CD8-positive, alpha-beta memory T cell (primary cell): ENCODE data around the gene ST3GAL2. TPM values are rescaled to one million over a fixed set of nuclear protein-coding genes. Genes with fewer than 3 reads are reported as not detected.

Source experiments
- CTCF ChIA-PET: fragments of 350-600 bp; sonication (Branson Sonifier 250); formaldehyde crosslinking; loops from one replicate; lab custom pipeline; 2021; ENCODE audit warnings: antibody characterized with exemption; lab: Charles Lee
- POLR2A ChIA-PET: fragments of 350-600 bp; sonication (Branson Sonifier 250); formaldehyde crosslinking; loops from one replicate; lab custom pipeline; 2021; ENCODE audit warnings: antibody characterized with exemption; lab: Charles Lee
- DNase-seq, 5 donors: peaks; one replicate each; pipeline versions ENCODE4 v3.0.0 to v3.0.0-alpha.2; 2020 to 2022; ENCODE audit warnings: mixed read lengths in 1 of 5
- H3K27ac ChIP-seq: one replicate; pipeline ENCODE4 v1.7.0; 2013; ENCODE audit warnings: low read depth, mild to moderate bottlenecking, low read length, moderate library complexity
- H3K27me3 ChIP-seq: 2 replicates; pipeline ENCODE4 v1.7.0; 2013; ENCODE audit warnings: low read length, mild to moderate bottlenecking; ENCODE audit not compliant: insufficient read depth, poor library complexity, severe bottlenecking
- H3K36me3 ChIP-seq: 2 replicates; pipeline ENCODE4 v1.7.0; 2013; ENCODE audit warnings: mild to moderate bottlenecking, low read length, moderate library complexity; ENCODE audit not compliant: insufficient read depth
- H3K4me1 ChIP-seq: 2 replicates; pipeline ENCODE4 v1.7.0; 2013; ENCODE audit warnings: mild to moderate bottlenecking, low read length, moderate library complexity; ENCODE audit not compliant: insufficient read depth
- H3K4me3 ChIP-seq: 2 replicates; pipeline ENCODE4 v1.7.0; 2013; ENCODE audit warnings: mild to moderate bottlenecking, low read length
- H3K9me3 ChIP-seq: 2 replicates; pipeline ENCODE4 v1.7.0; 2013; ENCODE audit warnings: mild to moderate bottlenecking, low read length
- H3K27ac Mint-ChIP-seq, 8 donors: one replicate each; pipeline ENCODE4 v1.8.0; 2020 to 2021; ENCODE audit warnings: mixed read lengths in 8 of 8, mild to moderate bottlenecking in 6 of 8, inconsistent platforms in 3 of 8, moderate library complexity in 3 of 8
- H3K27me3 Mint-ChIP-seq, 2 donors: one replicate each; pipeline ENCODE4 v1.8.0; 2020 to 2021; ENCODE audit warnings: mixed read lengths in 2 of 2, mild to moderate bottlenecking in 1 of 2, moderate library complexity in 1 of 2
- H3K36me3 Mint-ChIP-seq, 3 donors: one replicate each; pipeline ENCODE4 v1.8.0; 2020 to 2021; ENCODE audit warnings: mixed read lengths in 3 of 3, inconsistent platforms in 1 of 3, mild to moderate bottlenecking in 1 of 3
- H3K4me1 Mint-ChIP-seq, 3 donors: one replicate each; pipeline ENCODE4 v1.8.0; 2020 to 2021; ENCODE audit warnings: mixed read lengths in 3 of 3, inconsistent platforms in 1 of 3, mild to moderate bottlenecking in 1 of 3
- H3K4me3 Mint-ChIP-seq, 7 donors: one replicate each; pipeline ENCODE4 v1.8.0; 2020 to 2021; ENCODE audit warnings: mixed read lengths in 7 of 7, mild to moderate bottlenecking in 6 of 7, moderate library complexity in 4 of 7, inconsistent platforms in 2 of 7
- H3K9me3 Mint-ChIP-seq, 5 donors: one replicate each; pipeline ENCODE4 v1.8.0; 2020 to 2022; ENCODE audit warnings: mixed read lengths in 5 of 5, mild to moderate bottlenecking in 3 of 5, moderate library complexity in 2 of 5, inconsistent platforms in 1 of 5
- polyA plus RNA-seq: library from polyadenylated mRNA; unstranded; fragments of 300-500 nt; fragmentation: Illumina TruSeq; gene quantifications from one replicate; pipeline ENCODE4 v1.2.3, GENCODE V29; 2021
- total RNA-seq, 2 experiments: library from RNA; stranded (reverse); gene quantifications; one replicate each; pipeline ENCODE4 v1.2.3, GENCODE V29; 2021

Gene ST3GAL2
- total and polyA plus RNA-seq, 3 experiments from 2014 or later = 20.1 to 24.8 (median 24.2) TPM

GRCh38 chr16:70381604-70382342 is 57.1 kb downstream of the ST3GAL2 start:
- Mint-ChIP-seq H3K9me3 (no peaks in the 10 kb centered on the region), H3K27ac (peak overlapping the region; percentile 85 to 98 (median 92)), H3K4me3 (peak overlapping the region; percentile 92 to 99 (median 96)), H3K27me3 (no peaks in the 10 kb centered on the region), H3K4me1 (peaks cover 18 to 21% (median 19%) of the 10 kb centered on the region in 3 donors), H3K36me3 (peaks cover 0 to 24% (median 4%) of the 10 kb centered on the region in 3 donors)
- no peak for DNase-seq
- Histone ChIP-seq H3K4me1 (peaks cover 16% of the 10 kb centered on the region), H3K27me3 (no peaks in the 10 kb centered on the region), H3K27ac (peak overlapping the region; percentile 25), H3K4me3 (peak overlapping the region; percentile 66), H3K36me3 (peaks cover 3% of the 10 kb centered on the region), H3K9me3 (no peaks in the 10 kb centered on the region)
- CTCF ChIA-PET = interaction anchor here (0.6 to 1.7 kb wide), 7 partner anchors 13 to 272 kb away, joined by 3 to 9 read pairs (median 3); partner anchors contain the start of genes DDX19A, FCSK and ST3GAL2
- POLR2A ChIA-PET = interaction anchor here (0.6 to 3.1 kb wide), 12 partner anchors 10 to 1537 kb away, joined by 3 to 27 read pairs (median 6); partner anchors contain the start of genes AARS1, COG4, DDX19A and DDX19B

- Histone ChIP-seq H3K4me1 (peaks cover 16% of the 10 kb centered on the region), H3K27ac (peak overlapping the region; percentile 25), H3K9me3 (no peaks in the 10 kb centered on the region), H3K4me3 (peak overlapping the region; percentile 66), H3K36me3 (peaks cover 3% of the 10 kb centered on the region), H3K27me3 (no peaks in the 10 kb centered on the region)
- Mint-ChIP-seq H3K36me3 (peaks cover 0 to 27% (median 4%) of the 10 kb centered on the region in 3 donors), H3K27ac (peak overlapping the region; percentile 85 to 98 (median 92)), H3K4me3 (peak overlapping the region; percentile 92 to 99 (median 96)), H3K27me3 (no peaks in the 10 kb centered on the region), H3K4me1 (peaks cover 18 to 23% (median 19%) of the 10 kb centered on the region in 3 donors), H3K9me3 (no peaks in the 10 kb centered on the region)
- DNase-seq = peak; percentile 94 to 97 (median 95)
- CTCF ChIA-PET = interaction anchor here (0.6 to 1.9 kb wide), 13 partner anchors 11 to 273 kb away, joined by 3 to 9 read pairs (median 4); partner anchors contain the start of genes DDX19A, FCSK and ST3GAL2
- POLR2A ChIA-PET = interaction anchor here (0.6 to 3.1 kb wide), 13 partner anchors 9 to 1536 kb away, joined by 3 to 27 read pairs (median 7); partner anchors contain the start of genes AARS1, COG4, DDX19A and DDX19B
These were observed 57.8 kb downstream of the ST3GAL2 start for GRCh38 chr16:70380919-70381603.

DNA sequence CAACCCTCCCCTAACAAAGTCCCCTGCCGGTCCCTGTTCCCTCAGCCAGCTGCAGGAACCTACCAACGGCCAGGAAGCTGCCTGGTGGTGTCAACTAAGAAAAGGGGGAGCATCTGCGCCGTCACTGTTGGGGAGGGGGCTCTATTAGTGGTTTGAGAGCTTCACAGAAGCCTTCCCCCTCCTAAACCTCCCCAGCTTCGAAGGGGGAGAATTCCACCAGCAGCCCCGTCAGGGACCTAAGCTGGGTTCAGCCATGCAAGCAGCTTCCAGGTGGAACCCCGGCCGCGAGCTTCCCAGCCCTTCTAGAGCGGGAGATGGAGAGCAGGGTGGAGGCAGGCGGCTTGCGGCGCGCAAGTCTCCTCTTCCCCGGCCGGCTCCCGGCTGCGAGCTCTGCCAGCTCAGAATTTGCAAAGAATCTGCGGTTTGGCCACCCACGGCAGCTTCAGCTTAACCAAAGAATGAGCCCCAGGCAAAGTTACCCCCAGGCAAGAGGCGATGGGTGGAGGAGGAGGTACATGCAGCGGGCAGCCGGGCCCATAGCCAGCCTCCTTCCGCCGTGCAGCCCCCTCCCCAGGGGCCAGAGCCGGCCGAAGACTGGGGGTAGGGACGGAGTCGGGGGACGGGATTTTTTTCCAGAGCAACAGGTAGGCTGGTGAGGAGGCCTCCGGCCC is 58.5 kb downstream of the ST3GAL2 start:
- H3K36me3 ChIP-seq = peaks cover 7% of the 10 kb centered on the region
- no peaks in the 10 kb centered on the region for H3K9me3 ChIP-seq
- H3K27me3 ChIP-seq = no peaks in the 10 kb centered on the region
- H3K4me1 Mint-ChIP-seq = peaks cover 19 to 25% (median 19%) of the 10 kb centered on the region in 3 donors
- POLR2A ChIA-PET = interaction anchor here (0.5 to 3.1 kb wide), 13 partner anchors 8 to 357 kb away, joined by 3 to 27 read pairs (median 5); partner anchors contain the start of genes AARS1, COG4, DDX19A and DDX19B
- peak overlapping the region; percentile 25 for H3K27ac ChIP-seq
- H3K4me3 ChIP-seq = peak overlapping the region; percentile 66
- no peaks in the 10 kb centered on the region for H3K27me3 Mint-ChIP-seq
- peaks cover 0 to 32% (median 4%) of the 10 kb centered on the region in 3 donors for H3K36me3 Mint-ChIP-seq
- H3K4me3 Mint-ChIP-seq = peak overlapping the region; percentile 91 to 99 (median 96)
- CTCF ChIA-PET = interaction anchor here (0.5 to 1.9 kb wide), 14 partner anchors 11 to 274 kb away, joined by 3 to 9 read pairs (median 4); partner anchors contain the start of genes DDX19A and FCSK
- H3K27ac Mint-ChIP-seq = peak overlapping the region; percentile 72 to 98 (median 86)
- H3K4me1 ChIP-seq = peaks cover 16% of the 10 kb centered on the region
- H3K9me3 Mint-ChIP-seq = no peaks in the 10 kb centered on the region
- peak; percentile 46 to 75 (median 61) for DNase-seq

- Histone ChIP-seq H3K27me3 (no peaks in the 10 kb centered on the region), H3K4me3 (no peak overlapping the region), H3K4me1 (peaks cover 16% of the 10 kb centered on the region), H3K36me3 (peaks cover 6% of the 10 kb centered on the region), H3K27ac (no peak overlapping the region), H3K9me3 (no peaks in the 10 kb centered on the region)
- no peaks in the 10 kb centered on the region for H3K27me3 Mint-ChIP-seq
- peak overlapping the region in 3 of 8 donors; percentile 17 to 29 (median 27) for H3K27ac Mint-ChIP-seq
- peaks cover 19 to 25% (median 21%) of the 10 kb centered on the region in 3 donors for H3K4me1 Mint-ChIP-seq
- H3K4me3 Mint-ChIP-seq = peak overlapping the region; percentile 9 to 99 (median 49)
- peaks cover 0 to 36% (median 2%) of the 10 kb centered on the region in 3 donors for H3K36me3 Mint-ChIP-seq
- ChIA-PET POLR2A (interaction anchor here (0.6 to 1.5 kb wide), 2 partner anchors 25 to 224 kb away, joined by 3 to 4 read pairs; no protein-coding TSS in a partner anchor), CTCF (interaction anchor here (1.1 kb wide), 1 partner anchor 24 kb away, joined by 3 read pairs; no protein-coding TSS in a partner anchor)
- DNase-seq = no peak
- no peaks in the 10 kb centered on the region for H3K9me3 Mint-ChIP-seq
These were observed 59.9 kb downstream of the ST3GAL2 start for GRCh38 chr16:70378869-70379493.

DNA sequence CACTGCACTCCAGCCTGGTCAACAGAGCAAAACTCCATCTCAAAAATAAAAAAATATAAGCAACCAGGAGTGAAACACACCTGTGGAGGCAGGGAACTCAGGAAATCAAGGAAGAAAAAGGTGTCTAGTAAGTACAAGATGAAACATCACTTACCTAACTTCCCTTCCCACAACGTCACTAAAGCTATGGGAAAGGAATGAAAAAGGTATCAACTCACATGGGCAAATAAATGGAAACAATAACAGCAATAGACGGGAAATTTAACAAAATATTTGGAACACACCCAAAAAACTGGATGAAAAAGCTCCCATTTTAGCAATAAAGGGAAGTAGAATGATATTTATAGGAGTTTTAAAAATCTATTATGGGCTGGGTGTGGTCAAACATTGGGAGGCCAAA is 61.1 kb downstream of the ST3GAL2 start:
- CTCF ChIA-PET = interaction anchor here (0.7 kb wide), 1 partner anchor 186 kb away, joined by 3 read pairs; no protein-coding TSS in a partner anchor
- POLR2A ChIA-PET = interaction anchor here (0.7 to 1.1 kb wide), 3 partner anchors 31 to 148 kb away, joined by 3 to 8 read pairs (median 7); partner anchors contain the start of gene ST3GAL2
- Mint-ChIP-seq H3K27ac (peak overlapping the region in 1 of 8 donors; percentile 14), H3K4me3 (peak overlapping the region in 3 of 7 donors; percentile 25 to 78 (median 36)), H3K27me3 (no peaks in the 10 kb centered on the region), H3K36me3 (peaks cover 0 to 38% (median 5%) of the 10 kb centered on the region in 3 donors), H3K9me3 (no peaks in the 10 kb centered on the region), H3K4me1 (peaks cover 19 to 25% (median 21%) of the 10 kb centered on the region in 3 donors)
- Histone ChIP-seq H3K27me3 (no peaks in the 10 kb centered on the region), H3K9me3 (no peaks in the 10 kb centered on the region), H3K4me3 (no peak overlapping the region), H3K27ac (no peak overlapping the region), H3K36me3 (peaks cover 11% of the 10 kb centered on the region), H3K4me1 (peaks cover 16% of the 10 kb centered on the region)
- no peak for DNase-seq

DNA sequence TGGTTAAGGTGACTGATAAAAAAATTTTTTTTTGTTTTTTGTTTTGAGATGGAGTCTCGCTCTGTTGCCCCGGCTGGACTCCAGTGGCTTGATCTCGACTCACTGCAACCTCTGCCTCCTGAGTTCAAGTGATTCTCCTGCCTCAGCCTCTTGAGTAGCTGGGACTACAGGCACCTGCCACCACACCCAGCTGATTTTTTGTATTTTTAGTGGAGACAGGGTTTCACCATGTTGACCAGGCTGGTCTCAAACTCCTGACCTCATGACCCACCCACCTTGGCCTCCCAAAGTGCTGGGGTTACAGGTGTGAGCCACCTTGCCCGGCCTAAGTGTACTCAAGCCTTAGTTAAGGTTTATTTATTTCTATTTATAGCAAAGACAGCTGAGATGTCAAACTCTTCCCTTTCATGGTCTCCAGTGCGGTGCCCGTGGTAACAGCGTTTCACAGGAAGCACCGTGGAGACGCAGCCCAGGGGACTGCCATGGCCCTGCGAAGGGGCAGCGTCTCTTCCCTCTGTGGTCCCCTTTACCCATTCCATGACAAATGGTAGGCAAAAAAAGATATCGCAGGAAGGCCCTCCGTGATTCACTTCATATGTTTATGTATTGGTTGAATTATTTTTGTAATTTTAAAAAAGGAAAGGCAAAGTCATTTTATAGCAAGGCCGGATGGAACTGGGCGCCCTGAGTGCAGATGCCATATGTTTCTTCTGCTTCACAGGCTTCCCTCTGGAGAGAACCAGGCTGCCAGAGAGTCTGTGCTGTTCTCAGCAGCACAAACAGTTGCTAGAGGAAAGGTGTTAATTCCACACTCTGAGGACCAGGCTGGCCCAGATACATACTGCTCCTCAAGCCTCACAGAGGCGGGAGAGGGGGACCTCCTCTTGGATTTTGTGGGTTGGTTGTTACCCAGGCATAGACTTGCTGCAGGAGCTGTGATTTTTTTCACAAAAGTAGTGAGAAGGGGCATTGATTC is 63.0 kb downstream of the ST3GAL2 start:
- POLR2A ChIA-PET = no interaction called here
- Mint-ChIP-seq H3K4me1 (peaks cover 16 to 23% (median 18%) of the 10 kb centered on the region in 3 donors), H3K4me3 (peak overlapping the region in 1 of 7 donors; percentile 24), H3K36me3 (peaks cover 0 to 52% (median 5%) of the 10 kb centered on the region in 3 donors), H3K27me3 (no peaks in the 10 kb centered on the region), H3K27ac (peak overlapping the region in 5 of 8 donors; percentile 29 to 71 (median 42)), H3K9me3 (no peaks in the 10 kb centered on the region)
- Histone ChIP-seq H3K36me3 (peaks cover 14% of the 10 kb centered on the region), H3K4me1 (peaks cover 10% of the 10 kb centered on the region), H3K9me3 (no peaks in the 10 kb centered on the region), H3K27ac (no peak overlapping the region), H3K27me3 (no peaks in the 10 kb centered on the region), H3K4me3 (no peak overlapping the region)
- DNase-seq = no peak
- CTCF ChIA-PET = no interaction called here
